GM12878 (cell line): ENCODE measurements around the gene PIAS2. TPM values are rescaled to one million over a fixed set of nuclear protein-coding genes. Genes with fewer than 3 reads are reported as not detected.

ENCODE experiments used
- ATAC-seq: fragments of 200-7000 bp; cut with Tn5 transposase; 3 replicates; pipeline ENCODE4 v1.9.1; 2020; ENCODE audit warnings: mild to moderate bottlenecking, moderate library complexity
- BruUV-seq: library from RNA; stranded (reverse); fragments of 400-500 nt; replicated peaks from 2 replicates; lab custom pipeline; 2021; lab: Mats Ljungman, UMichigan
- CTCF ChIA-PET: fragments of 300-600 bp; sonication (Branson Sonifier 250); formaldehyde crosslinking; extraction: SDS; loops from one replicate; lab custom pipeline; 2021; ENCODE audit warnings: inconsistent platforms; lab: Yijun Ruan, JAX
- POLR2A ChIA-PET: fragments of 350-600 bp; formaldehyde crosslinking; extraction: SDS; loops from one replicate; lab custom pipeline; 2021; ENCODE audit warnings: inconsistent platforms; lab: Charles Lee
- RAD21 ChIA-PET: fragments of 300-600 bp; sonication (Branson Sonifier 250); formaldehyde crosslinking; loops from one replicate; lab custom pipeline; 2023; ENCODE audit warnings: antibody characterized with exemption; ENCODE audit not compliant: unreplicated experiment; lab: Charles Lee
- SMC1A ChIA-PET: fragments of 300-600 bp; sonication (Branson Sonifier 250); formaldehyde crosslinking; loops from one replicate; lab custom pipeline; 2023; ENCODE audit not compliant: unreplicated experiment, uncharacterized antibody; lab: Charles Lee
- DNase-seq: peaks from one replicate; pipeline ENCODE4 v3.0.0-alpha.2; 2011; ENCODE audit warnings: low read depth, low spot score
- FAIRE-seq: peaks from 3 replicates; lab custom pipeline; 2011; peaks lifted over from hg19 to GRCh38; lab: Jason Lieb, UNC
- H2AFZ ChIP-seq: 2 replicates; pipeline ENCODE4 v1.6.0; 2011; ENCODE audit warnings: low read depth, low read length, control low read depth; ENCODE audit not compliant: control insufficient read depth
- H3K27ac ChIP-seq: 2 replicates; pipeline ENCODE4 v1.5.1; 2011; ENCODE audit warnings: control low read depth; ENCODE audit not compliant: control insufficient read depth, insufficient read depth
- H3K27me3 ChIP-seq, 2 experiments: replicated peaks in 1 of 2; 2 replicates each; pipeline versions ENCODE4 v1.6.0 to v1.6.1; 2011; ENCODE audit warnings: low read length in 1 of 2; ENCODE audit not compliant: control insufficient read depth in 2 of 2, insufficient read depth in 2 of 2
- H3K36me3 ChIP-seq, 2 experiments: 2 replicates each; pipeline ENCODE4 v1.5.1; 2011; ENCODE audit warnings: low read length in 1 of 2; ENCODE audit not compliant: control insufficient read depth in 2 of 2, insufficient read depth in 2 of 2
- H3K4me1 ChIP-seq: 2 replicates; pipeline ENCODE4 v1.6.1; 2011; ENCODE audit warnings: mild to moderate bottlenecking, low read length, moderate library complexity, mixed read lengths; ENCODE audit not compliant: control insufficient read depth, insufficient read depth
- H3K4me2 ChIP-seq: 2 replicates; pipeline ENCODE4 v1.6.0; 2011; ENCODE audit warnings: control low read depth; ENCODE audit not compliant: control insufficient read depth, insufficient read depth
- H3K4me3 ChIP-seq: fragments of 200-600 bp; sonication (generic); 2 replicates; pipeline ENCODE4 v1.5.1; 2016
- H3K79me2 ChIP-seq: 2 replicates; pipeline ENCODE4 v1.6.0; 2011; ENCODE audit warnings: low read length; ENCODE audit not compliant: control insufficient read depth, insufficient read depth
- H3K9ac ChIP-seq: 2 replicates; pipeline ENCODE4 v1.8.0; 2011; ENCODE audit warnings: low read length, control low read depth, mixed read lengths; ENCODE audit not compliant: control insufficient read depth, insufficient read depth
- H3K9me3 ChIP-seq: replicated peaks from 3 replicates; pipeline ENCODE4 v1.5.1; 2011; ENCODE audit warnings: mild to moderate bottlenecking, low read length; ENCODE audit not compliant: control insufficient read depth, insufficient read depth
- H4K20me1 ChIP-seq: 2 replicates; pipeline ENCODE4 v1.6.0; 2011; ENCODE audit not compliant: control insufficient read depth, insufficient read depth
- BRCA1 ChIP-seq: IDR thresholded peaks from 2 replicates; pipeline ENCODE4 v1.6.1; 2011; ENCODE audit warnings: low read depth, low read length, improper control_type of control experiment
- CBFB ChIP-seq: IDR thresholded peaks from 2 replicates; pipeline ENCODE4 v1.6.1; 2016; ENCODE audit warnings: antibody characterized with exemption, low read depth
- IRF4 ChIP-seq: IDR thresholded peaks from 2 replicates; pipeline ENCODE4 v1.6.1; 2011; ENCODE audit warnings: low read depth, low read length
- NFYA ChIP-seq: IDR thresholded peaks from 2 replicates; pipeline ENCODE4 v1.6.1; 2011; ENCODE audit warnings: low read depth, mild to moderate bottlenecking, low read length, improper control_type of control experiment, borderline replicate concordance
- NFYB ChIP-seq: IDR thresholded peaks from 2 replicates; pipeline ENCODE4 v1.6.1; 2011; ENCODE audit warnings: low read depth, mild to moderate bottlenecking, low read length, improper control_type of control experiment, moderate library complexity; ENCODE audit not compliant: insufficient read depth
- PRDM15 ChIP-seq: fragments of 450-650 bp; formaldehyde crosslinking; IDR thresholded peaks from 2 replicates; pipeline ENCODE4 v1.4.0; 2020; ENCODE audit warnings: mild to moderate bottlenecking, moderate library complexity
- RCOR1 ChIP-seq: conservative IDR thresholded peaks from 2 replicates; pipeline ENCODE4 v1.6.1; 2012; ENCODE audit warnings: low read depth, low read length, improper control_type of control experiment
- SIX5 ChIP-seq: IDR thresholded peaks from 2 replicates; pipeline ENCODE4 v1.6.1; 2011; ENCODE audit warnings: mild to moderate bottlenecking, low read depth, low read length, moderate library complexity; ENCODE audit not compliant: severe bottlenecking
- SREBF1 ChIP-seq: IDR thresholded peaks from 2 replicates; pipeline ENCODE4 v1.6.1; 2012; ENCODE audit warnings: mild to moderate bottlenecking, low read length
- TCF7 ChIP-seq: IDR thresholded peaks from 2 replicates; pipeline ENCODE4 v1.6.1; 2014; ENCODE audit warnings: antibody characterized with exemption, borderline replicate concordance
- in situ Hi-C: fragments of 300-500 bp; cut with MboI; formaldehyde crosslinking; loops from 9 replicates; pipeline ENCODE4 v1.14.3; 2018; ENCODE audit warnings: mixed read lengths
- intact Hi-C: fragments of 100-400 bp; cut with micrococcal nuclease; formaldehyde crosslinking; loops from one replicate; pipeline ENCODE4 v1.14.2; 2022; ENCODE audit not compliant: unreplicated experiment
- polyA plus RNA-seq, 11 experiments: library from polyadenylated mRNA; depleted of rRNA in 4 of 11; unstranded in 6 of 11; stranded (reverse) in 5 of 11; fragments of >200 nt; fragmentation: Nextera tagmentation in 4 of 11; fragmentation: Illumina TruSeq in 1 of 11; extraction: Ambion mirVana in 4 of 11; extraction: Trizol in 1 of 11; gene quantifications; 1 replicate in 1 of 11; 2 replicates in 10 of 11; pipeline versions ENCODE4 v1.2.1 to v1.2.3, GENCODE V29; 2011 to 2016; ENCODE audit warnings: inconsistent platforms in 2 of 11, missing spikeins in 2 of 11, low read depth in 1 of 11
- total RNA-seq, 4 experiments: library from RNA; depleted of rRNA in 3 of 4; stranded (reverse); fragments of >200 nt in 3 of 4; fragmentation: Illumina TruSeq in 1 of 4; extraction: Trizol in 1 of 4; gene quantifications; 2 replicates each; pipeline versions ENCODE4 v1.2.1 to v1.2.3, GENCODE V29; 2013 to 2021

Gene PIAS2
- total and polyA plus RNA-seq, 10 of the 15 experiments (the other 5 are each of a cell fraction or from before 2014, with no cell fraction given) = 4.0 to 31.8 (median 22.4) TPM

- no peak for TF ChIP-seq PRDM15 (CRISPR knock-in tag)
These were observed 49.0 kb downstream of the PIAS2 start (continued) for GRCh38 chr18:46868169-46868921.

GRCh38 chr18:46867367-46868143 lies 49.8 kb downstream of the PIAS2 start:
- no peak overlapping the region for H3K4me3 ChIP-seq
- no peak for TF ChIP-seq SREBF1
- no peak for TF ChIP-seq TCF7
- no peak for TF ChIP-seq SIX5
- no peak for TF ChIP-seq RCOR1
- no peak for TF ChIP-seq NFYB
- TF ChIP-seq IRF4 = no peak
- TF ChIP-seq BRCA1 = no peak
- no peak for TF ChIP-seq NFYA
- TF ChIP-seq CBFB = no peak
- in situ Hi-C loops (no loop called here), intact Hi-C loops (no loop called here)
- no peak overlapping the region for H3K4me2 ChIP-seq
- peaks cover 7% of the 10 kb centered on the region; the same call in 2 of the 3 replicates for H3K9me3 ChIP-seq
- no peak for FAIRE-seq
- H3K79me2 ChIP-seq = no peaks in the 10 kb centered on the region; the same call in 1 of the 2 replicates
- no peaks in the 10 kb centered on the region for H3K4me1 ChIP-seq
- H3K36me3 ChIP-seq = no peaks in the 10 kb centered on the region; a peak in 1 of 4 replicates
- RAD21 ChIA-PET = no interaction called here
- SMC1A ChIA-PET = interaction anchor here (1.2 to 1.6 kb wide), 2 partner anchors 9 to 23 kb away, joined by 4 read pairs; no protein-coding TSS in a partner anchor
- no peak overlapping the region for H2AFZ ChIP-seq
- no peak overlapping the region for H3K9ac ChIP-seq
- no peak for DNase-seq
- POLR2A ChIA-PET = interaction anchor here (0.8 kb wide), 1 partner anchor 9 kb away, joined by 3 read pairs; no protein-coding TSS in a partner anchor
- no peaks in the 10 kb centered on the region for H3K27me3 ChIP-seq
- no peaks in the 10 kb centered on the region for H4K20me1 ChIP-seq
- H3K27ac ChIP-seq = no peak overlapping the region
- no peak for ATAC-seq
- no TSS peak for BruUV-seq
- CTCF ChIA-PET = interaction anchor here (0.7 kb wide), 1 partner anchor 9 kb away, joined by 4 read pairs; no protein-coding TSS in a partner anchor
